ENCODE measurements around the gene BIN2. TPM values are rescaled to one million over a fixed set of nuclear protein-coding genes. Genes with fewer than 3 reads are reported as not detected.

Gene BIN2
- total and polyA plus RNA-seq, 2 of the 4 experiments (the other 2 are of a cell fraction) = not detected

GRCh38 chr12:51244269-51244668, 79.7 kb downstream of the BIN2 start:
- dilution Hi-C loops (cut with HindIII; ENCODE audit: low sequenced_read_pairs, unreplicated experiment) (no loop called here), intact Hi-C loops (cut with micrococcal nuclease) (no loop called here), in situ Hi-C loops (cut with MboI; ENCODE audit: low sequenced_read_pairs) (no loop called here)
- no peak overlapping the region for H3K14ac ChIP-seq (replicated peaks; ENCODE audit: low read depth, low read length)
- H3K9me1 ChIP-seq (ENCODE audit: insufficient read depth, low read length) = peaks cover 21% of the 10 kb centered on the region
- H2BK15ac ChIP-seq (ENCODE audit: low read depth, low read length) = no peak overlapping the region
- H3K27ac ChIP-seq (ENCODE audit: insufficient read depth, low read length) = no peak overlapping the region
- no peaks in the 10 kb centered on the region for H3K27me3 ChIP-seq (ENCODE audit: control insufficient read depth, insufficient read depth, low read length)
- WGBS, 2 experiments (ENCODE audit: extremely low coverage in 2 of 2, insufficient read length in 1 of 2) = 100% methylated on average over 1 of the region's 4 CpGs; no CpG with 5 or more reads in 1 of the 2 experiments
- no peak overlapping the region for H2AK9ac ChIP-seq (replicated peaks; ENCODE audit: low read depth, low read length, poor library complexity)
- H3K4ac ChIP-seq (ENCODE audit: low read depth, low read length) = no peak overlapping the region
- H4K20me1 ChIP-seq (ENCODE audit: insufficient read depth, low read length) = 0 out of 2 replicates have a peak, but pooled peaks cover 6% of the 10 kb centered on the region
- H2AK5ac ChIP-seq (ENCODE audit: low read depth, low read length) = no peak overlapping the region
- H3K4me3 ChIP-seq (ENCODE audit: insufficient read depth, low read depth, low read length) = no peak overlapping the region
- no peak overlapping the region for H4K8ac ChIP-seq (ENCODE audit: low read depth in 2 of 2, low read length in 2 of 2)
- H3K18ac ChIP-seq (ENCODE audit: low read depth, low read length) = no peak overlapping the region
- H3K9ac ChIP-seq (ENCODE audit: low read depth, low read length) = no peak overlapping the region
- no TSS peak for BruUV-seq (replicated peaks)
- H3K36me3 ChIP-seq (ENCODE audit: control insufficient read depth, insufficient read depth, low read length) = peaks cover 37% of the 10 kb centered on the region
- peaks cover 25 to 80% of the 10 kb centered on the region in 2 experiments for H3K79me1 ChIP-seq (ENCODE audit: low read depth in 1 of 2, low read length in 2 of 2)
- H3K56ac ChIP-seq (ENCODE audit: extremely low read depth, insufficient read depth, low read length) = no peak overlapping the region
- H4K5ac ChIP-seq (ENCODE audit: low read depth, low read length) = no peak overlapping the region
- no peak overlapping the region for H3K23ac ChIP-seq (ENCODE audit: low read depth, low read length)
- H2BK20ac ChIP-seq (ENCODE audit: low read depth, low read length) = no peak overlapping the region
- ChIA-PET POLR2A (ENCODE audit: unreplicated experiment) (no interaction called here), CTCF (interaction anchor here (1.3 kb wide), 1 partner anchor 9 kb away, joined by 4 read pairs; no protein-coding TSS in a partner anchor)
- H2BK5ac ChIP-seq (ENCODE audit: low read depth, low read length, poor library complexity, severe bottlenecking) = no peak overlapping the region
- no peak for ATAC-seq (ENCODE audit: low read depth)
- H2BK120ac ChIP-seq (ENCODE audit: low read depth, low read length) = no peak overlapping the region
- peak; percentile 40 for DNase-seq
- H4K91ac ChIP-seq (ENCODE audit: insufficient read depth, low read depth, low read length) = no peak overlapping the region
- H3K4me1 ChIP-seq (ENCODE audit: control insufficient read depth, insufficient read depth, low read length) = peaks cover 18% of the 10 kb centered on the region
- H3K4me2 ChIP-seq (ENCODE audit: low read depth, low read length) = no peak overlapping the region
- TF ChIP-seq NFE2L2 (IDR thresholded peaks at IDR 0.05; ENCODE audit: low read depth, low read length) (no peak), BHLHE40 (IDR thresholded peaks at IDR 0.05; ENCODE audit: low read depth, low read length) (no peak), MAFK (IDR thresholded peaks at IDR 0.05; ENCODE audit: low read depth, low read length) (no peak), MAZ (IDR thresholded peaks at IDR 0.05; ENCODE audit: borderline replicate concordance, low read depth, low read length) (no peak), CEBPB (IDR thresholded peaks at IDR 0.05; ENCODE audit: low read depth, low read length) (no peak), RAD21 (IDR thresholded peaks at IDR 0.05; ENCODE audit: low read length) (no peak), POLR2A (IDR thresholded peaks at IDR 0.05; ENCODE audit: low read depth, low read length) (no peak), CHD1 (IDR thresholded peaks at IDR 0.05; ENCODE audit: low read depth, low read length) (no peak), CTCF (conservative IDR thresholded peaks at IDR 0.05; ENCODE audit: low read depth, low read length) (no peak), ELK1 (IDR thresholded peaks at IDR 0.05; ENCODE audit: borderline replicate concordance, low read depth, low read length) (no peak), RFX5 (IDR thresholded peaks at IDR 0.05; ENCODE audit: low read depth, low read length) (no peak), SMC3 (IDR thresholded peaks at IDR 0.05; ENCODE audit: low read depth, low read length) (no peak), RCOR1 (IDR thresholded peaks at IDR 0.05; ENCODE audit: insufficient replicate concordance, low read length) (no peak)
- H2AFZ ChIP-seq (replicated peaks; ENCODE audit: low read length, poor library complexity) = no peak overlapping the region
- H3K9me3 ChIP-seq (ENCODE audit: control insufficient read depth, insufficient read depth, low read length) = no peaks in the 10 kb centered on the region

Data from IMR-90 (cell line).